ENCODE data around the gene CFAP52.

- TF ChIP-seq CTCF (IDR thresholded peaks at IDR 0.05) = no peak
- no peak for TF ChIP-seq FOXK1 (CRISPR knock-in tag; IDR thresholded peaks at IDR 0.05)
- TF ChIP-seq ZNF317 (CRISPR knock-in tag; IDR thresholded peaks at IDR 0.05; ENCODE audit: borderline replicate concordance, low read depth) = no peak
- TF ChIP-seq PREB (CRISPR knock-in tag; IDR thresholded peaks at IDR 0.05; ENCODE audit: borderline replicate concordance) = no peak
Measured at GRCh38 chr17:9648521-9649110, 72.2 kb downstream of the CFAP52 start.

All from WTC11 (cell line).